Upper lobe of left lung (tissue), 4 donors: ENCODE measurements around the gene THRA.

Experiments used
- CTCF ChIP-seq, 6 experiments: fragments of 450-650 bp in 4 of 6; fragments of 200-600 bp in 2 of 6; sonication (generic) in 2 of 6; IDR thresholded peaks; one replicate each; pipeline ENCODE4 v1.5.1; 2016 to 2019; ENCODE audit warnings: antibody characterized with exemption in 6 of 6
- POLR2A ChIP-seq, 4 donors: fragments of 450-650 bp; IDR thresholded peaks; one replicate each; pipeline ENCODE4 v1.5.1; 2016 to 2017; ENCODE audit warnings: antibody characterized with exemption in 4 of 4, mild to moderate bottlenecking in 2 of 4

GRCh38 chr17:40103071-40103661 is 40.4 kb downstream of the THRA start:
- TF ChIP-seq POLR2A (IDR thresholded peaks at IDR 0.05) (no peak), CTCF (IDR thresholded peaks at IDR 0.05) (no peak)
